GM13977 (cell line): ENCODE measurements around the gene BTF3.
"Not testable (repeated sequence)": the region's sequence is repeated elsewhere in the genome, so short reads cannot be mapped to it uniquely, and the experiment has no call there.

Experiments used
- DNase-seq: peaks from one replicate; pipeline ENCODE4 v3.0.0; 2012; ENCODE audit warnings: low spot score
- CTCF ChIP-seq: IDR thresholded peaks from 2 replicates; pipeline ENCODE4 v1.5.1; 2012; ENCODE audit warnings: mild to moderate bottlenecking, control low read depth; ENCODE audit not compliant: insufficient read depth; ENCODE audit errors: extremely low read depth, missing control alignments
- in situ Hi-C: fragments of 300-500 bp; cut with MboI; formaldehyde crosslinking; loops from one replicate; pipeline ENCODE4 v1.12.0; 2022; ENCODE audit warnings: low sequenced_read_pairs, low pct_unique_long_range_greater_than_20kb, mixed read lengths, inconsistent platforms; ENCODE audit not compliant: unreplicated experiment

Gene BTF3

DNA sequence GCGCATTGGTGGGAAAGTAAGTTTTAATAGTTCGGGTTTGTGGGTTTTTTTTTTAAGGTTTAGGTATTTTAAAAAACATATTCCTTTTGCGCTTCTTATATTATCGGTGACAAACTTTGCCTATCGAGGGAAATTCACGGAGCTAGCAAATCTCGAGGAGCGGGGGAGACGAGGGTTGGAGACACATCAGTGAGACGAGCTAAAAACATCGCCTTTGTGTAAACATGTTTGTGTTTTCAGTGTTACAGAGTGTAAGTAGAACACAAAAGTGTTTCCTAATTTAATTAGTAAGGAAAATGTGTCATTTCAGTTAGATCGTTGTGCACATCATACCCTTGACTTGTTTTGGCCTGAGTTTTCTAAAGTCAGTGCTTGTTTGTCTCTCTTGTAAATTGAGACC is 945 bp downstream of the BTF3 start:
- in situ Hi-C loops = no loop called here
- TF ChIP-seq CTCF = no peak
- DNase-seq = no peak

DNA sequence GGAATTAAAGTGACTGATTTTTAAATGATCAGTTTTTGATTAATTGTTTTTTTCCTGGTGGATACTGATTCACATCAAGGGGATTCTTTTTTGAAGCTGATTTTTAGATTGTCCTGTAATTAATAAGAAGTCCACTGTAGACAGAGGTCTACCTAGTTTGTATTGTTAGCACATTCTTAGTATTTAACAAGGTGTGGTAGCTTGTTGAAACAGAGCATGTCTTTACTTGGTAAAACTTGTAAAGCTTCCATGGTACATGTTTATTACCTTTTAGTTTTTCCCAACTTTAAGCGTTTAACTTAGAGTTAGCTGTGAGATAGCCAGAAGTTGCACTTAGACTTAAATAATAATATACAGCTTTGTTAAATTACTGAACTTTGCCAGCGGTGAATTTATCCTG is 1.5 kb downstream of the BTF3 start:
- TF ChIP-seq CTCF = no peak
- in situ Hi-C loops = no loop called here
- DNase-seq = no peak

DNA sequence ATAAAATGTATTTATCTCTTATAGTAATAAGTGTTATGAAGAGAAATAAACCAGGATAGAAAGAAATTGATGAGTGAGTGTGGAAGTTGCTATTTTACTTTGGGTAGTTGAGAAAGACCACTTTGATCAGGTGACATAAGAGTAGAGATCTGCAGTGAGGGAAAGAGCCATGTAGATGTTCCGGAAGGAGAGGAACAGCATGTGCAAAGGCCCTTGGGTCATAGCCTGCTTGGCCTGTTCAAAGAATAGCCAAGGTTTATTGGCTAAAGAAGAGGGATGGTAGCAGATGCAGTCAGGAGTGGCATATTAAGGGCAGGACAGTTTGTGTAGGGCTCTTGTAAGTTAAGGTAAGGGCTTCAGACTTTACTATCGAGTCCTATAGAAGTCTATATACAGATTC is 3.2 kb downstream of the BTF3 start:
- TF ChIP-seq CTCF = no peak
- DNase-seq = no peak
- in situ Hi-C loops = no loop called here

DNA sequence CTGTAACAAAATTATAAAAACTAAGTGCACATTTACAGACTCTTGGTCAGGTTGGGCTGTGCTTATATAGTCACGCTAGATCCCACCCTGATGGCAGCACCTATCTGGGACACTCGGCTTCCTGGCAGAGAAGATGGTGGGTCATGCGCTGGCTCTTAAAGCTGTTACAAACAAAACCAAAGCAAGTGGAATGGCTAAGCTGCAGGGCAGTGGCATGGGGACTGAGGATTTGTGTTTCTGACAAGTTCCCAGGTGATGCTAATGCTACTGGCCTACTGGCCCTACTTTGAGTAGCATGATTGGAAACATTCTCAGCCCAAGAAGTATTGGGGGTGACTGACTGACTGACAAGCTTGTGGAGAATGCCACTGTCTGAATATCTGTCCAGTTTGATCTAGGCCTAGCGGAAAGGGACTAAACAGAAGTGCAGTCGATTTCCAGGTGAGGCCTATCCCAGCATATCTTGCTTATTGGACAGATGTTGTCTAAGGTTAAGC is 8.3 kb downstream of the BTF3 start:
- no peak for TF ChIP-seq CTCF
- in situ Hi-C loops = no loop called here
- DNase-seq = no peak

DNA sequence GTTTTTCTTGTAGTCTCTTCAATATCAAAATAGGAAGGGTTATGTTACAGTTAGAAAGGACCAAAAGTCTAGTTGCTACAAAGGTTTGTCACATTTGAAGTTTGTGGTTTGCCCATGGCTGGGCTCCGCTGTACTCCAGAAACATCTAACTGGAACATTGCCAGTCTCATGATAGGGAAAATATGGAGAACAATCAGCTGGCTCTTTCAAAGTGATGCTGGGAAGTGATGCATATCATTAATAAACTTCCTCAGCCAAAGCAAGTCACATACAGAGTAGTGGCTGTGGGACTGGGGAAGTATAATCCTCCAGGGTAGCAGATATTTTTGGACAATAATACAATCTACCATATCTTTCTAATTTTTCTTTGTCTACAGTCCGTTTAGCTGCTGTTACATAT is 8.8 kb downstream of the BTF3 start:
- TF ChIP-seq CTCF = no peak
- in situ Hi-C loops = no loop called here
- no peak for DNase-seq

GRCh38 chr5:73508521-73508920 is 10.3 kb downstream of the BTF3 start:
- DNase-seq, in situ Hi-C loops: not testable (repeated sequence)

DNA sequence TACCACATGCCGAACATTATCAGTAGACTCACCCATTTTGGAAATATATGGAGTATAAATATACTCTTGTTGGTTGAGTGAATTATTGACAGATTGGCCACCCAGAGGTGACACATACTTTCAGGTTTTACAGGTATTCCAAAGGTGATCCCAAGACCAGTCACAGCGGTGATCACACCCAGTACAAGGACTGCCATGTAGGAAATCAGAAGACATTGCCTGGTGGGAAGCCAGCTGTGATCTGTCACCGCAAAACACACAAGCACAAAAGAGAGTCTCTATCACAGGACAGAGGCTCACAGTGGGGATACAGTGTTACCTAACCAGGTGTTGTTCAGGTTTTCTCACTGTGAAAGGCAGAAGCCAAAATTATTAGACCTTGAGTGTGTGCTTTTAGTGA is 15.8 kb downstream of the BTF3 start:
- no peak for DNase-seq
- in situ Hi-C loops = no loop called here
- no peak for TF ChIP-seq CTCF
